Suprapubic skin (tissue), 4 donors: Measurements from ENCODE around the gene TENM3. TPM values are rescaled to one million over a fixed set of nuclear protein-coding genes. Genes with fewer than 3 reads are reported as not detected.

Source experiments
- DNase-seq, 2 donors: peaks; one replicate each; pipeline ENCODE4 v3.0.0-alpha.2; 2019; ENCODE audit warnings: low spot score in 2 of 2
- H3K27ac ChIP-seq: fragments of 200-600 bp; sonication (generic); one replicate; pipeline ENCODE4 v1.5.1; 2019
- H3K27me3 ChIP-seq: fragments of 200-600 bp; sonication (generic); one replicate; pipeline ENCODE4 v1.5.1; 2019
- H3K36me3 ChIP-seq: fragments of 200-600 bp; sonication (generic); one replicate; pipeline ENCODE4 v1.5.1; 2019
- H3K4me1 ChIP-seq: fragments of 200-600 bp; sonication (generic); one replicate; pipeline ENCODE4 v1.5.1; 2019
- H3K4me3 ChIP-seq: fragments of 200-600 bp; sonication (generic); one replicate; pipeline ENCODE4 v1.5.1; 2019; ENCODE audit warnings: mild to moderate bottlenecking
- H3K9me3 ChIP-seq: fragments of 200-600 bp; sonication (generic); one replicate; pipeline ENCODE4 v1.5.1; 2019
- CTCF ChIP-seq, 2 donors: fragments of 200-600 bp in 1 of 2; fragments of 450-650 bp in 1 of 2; sonication (generic) in 1 of 2; IDR thresholded peaks; one replicate each; pipeline ENCODE4 v1.5.1; 2016 to 2019; ENCODE audit warnings: antibody characterized with exemption in 2 of 2, mild to moderate bottlenecking in 1 of 2, moderate library complexity in 1 of 2
- EP300 ChIP-seq: sonication (generic); formaldehyde crosslinking; IDR thresholded peaks from one replicate; pipeline ENCODE4 v1.6.1; 2017; ENCODE audit warnings: antibody characterized with exemption
- POLR2A ChIP-seq, 2 donors: fragments of 450-650 bp; IDR thresholded peaks; one replicate each; pipeline ENCODE4 v1.6.1; 2017; ENCODE audit warnings: antibody characterized with exemption in 2 of 2, mild to moderate bottlenecking in 2 of 2, moderate library complexity in 2 of 2
- POLR2AphosphoS5 ChIP-seq, 3 donors: sonication (generic); formaldehyde crosslinking; IDR thresholded peaks; one replicate each; pipeline ENCODE4 v1.6.1; 2017; ENCODE audit warnings: antibody characterized with exemption in 3 of 3
- WGBS: methylation state at CpG from one replicate; pipeline ENCODE4 v1.1.5; 2018; 5-methylcytosine and 5-hydroxymethylcytosine counted together
- total RNA-seq, 4 donors: library from RNA; depleted of rRNA; stranded (reverse); fragments of >200 nt; gene quantifications; one replicate each; pipeline ENCODE4 v1.1.0, GENCODE V29; 2016

Gene TENM3
- total RNA-seq, 4 donors from 2014 or later, result 0.81 to 2.9 (median 1.8) TPM

DNA sequence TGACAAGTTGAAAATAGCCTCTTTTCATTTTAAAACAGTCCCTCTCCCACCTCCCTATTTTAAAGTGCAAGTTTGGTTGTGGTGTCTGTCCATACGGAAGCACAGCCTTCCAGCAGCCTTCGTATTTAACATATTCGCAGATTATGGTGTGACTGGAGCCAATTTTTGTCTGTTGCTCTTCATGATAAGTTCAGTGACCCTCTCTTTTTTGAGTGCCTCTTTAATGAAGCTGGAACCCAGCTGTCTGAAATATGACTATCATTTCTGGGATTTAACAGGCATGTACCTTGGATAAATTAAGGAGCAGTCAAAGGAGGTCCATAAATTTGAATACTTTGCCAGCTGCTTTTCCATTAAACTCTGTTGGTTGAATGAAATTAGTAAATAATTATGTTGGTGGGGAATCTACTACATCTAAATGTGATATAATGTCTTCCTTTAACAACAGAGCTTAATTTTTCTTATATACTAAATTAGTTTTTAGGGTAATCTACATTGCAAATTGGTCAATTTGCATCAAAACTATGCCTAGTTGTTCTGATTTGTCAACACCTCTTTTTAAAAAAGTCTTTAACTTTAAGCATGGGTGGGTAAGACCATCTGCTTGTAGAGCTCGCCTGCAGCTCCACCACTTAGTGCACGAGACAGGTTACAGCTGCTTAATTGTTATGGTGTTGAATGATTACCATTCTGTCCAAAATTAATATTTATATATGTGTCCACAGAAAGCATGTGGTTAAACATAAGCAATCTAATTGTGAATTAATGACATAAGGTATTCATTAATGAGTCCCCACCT, 457.4 kb downstream of the TENM3 start:
- H3K27ac ChIP-seq, result no peak overlapping the region
- TF ChIP-seq EP300 (no peak), CTCF (IDR thresholded peaks at IDR 0.05) (no peak), POLR2A (IDR thresholded peaks at IDR 0.05) (no peak), POLR2AphosphoS5 (IDR thresholded peaks at IDR 0.05) (no peak)
- WGBS, result 88% methylated on average over 5 of the region's 5 CpGs

GRCh38 chr4:182704077-182704476, 460.9 kb downstream of the TENM3 start:
- H3K4me3 ChIP-seq, result no peak overlapping the region
- H3K4me1 ChIP-seq, result no peaks in the 10 kb centered on the region
- no peak for DNase-seq
- H3K27ac ChIP-seq, result no peak overlapping the region
- WGBS, result 47% methylated on average over 1 of the region's 1 CpG
- H3K27me3 ChIP-seq, result no peaks in the 10 kb centered on the region
- TF ChIP-seq POLR2AphosphoS5 (IDR thresholded peaks at IDR 0.05), result no peak
- no peak for TF ChIP-seq CTCF (IDR thresholded peaks at IDR 0.05)
- TF ChIP-seq EP300, result no peak
- TF ChIP-seq POLR2A (IDR thresholded peaks at IDR 0.05), result no peak
- no peaks in the 10 kb centered on the region for H3K36me3 ChIP-seq
- no peaks in the 10 kb centered on the region for H3K9me3 ChIP-seq

More for the DNA sequence above, 457.4 kb downstream of the TENM3 start:
- Histone ChIP-seq H3K4me3 (no peak overlapping the region), H3K9me3 (no peaks in the 10 kb centered on the region), H3K36me3 (no peaks in the 10 kb centered on the region), H3K27me3 (no peaks in the 10 kb centered on the region), H3K4me1 (no peaks in the 10 kb centered on the region)
- DNase-seq, result no peak

- H3K4me3 ChIP-seq, result no peak overlapping the region
Measured at GRCh38 chr4:182704948-182705347, 461.7 kb downstream of the TENM3 start.

DNA sequence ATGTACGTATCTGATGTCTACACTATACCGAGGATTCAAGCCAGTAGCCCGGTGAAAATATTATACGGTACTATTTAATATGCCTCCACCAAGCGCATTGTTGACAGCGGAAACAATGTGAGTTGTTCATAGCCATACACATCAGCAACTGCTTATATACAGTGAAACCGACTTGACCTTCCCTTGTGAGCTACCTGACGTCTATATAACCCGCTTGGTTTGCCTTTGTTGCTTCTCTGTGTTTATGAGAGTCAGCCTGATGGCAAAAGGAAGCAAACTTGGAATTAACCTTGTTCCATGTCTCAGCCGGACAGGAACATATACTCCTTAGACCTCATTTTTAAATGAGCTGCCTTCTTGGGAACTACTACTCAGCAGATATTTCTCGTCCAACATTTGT, 462.2 kb downstream of the TENM3 start:
- Histone ChIP-seq H3K36me3 (no peaks in the 10 kb centered on the region), H3K9me3 (no peaks in the 10 kb centered on the region), H3K4me3 (no peak overlapping the region), H3K27me3 (no peaks in the 10 kb centered on the region), H3K27ac (no peak overlapping the region), H3K4me1 (no peaks in the 10 kb centered on the region)
- TF ChIP-seq POLR2AphosphoS5 (IDR thresholded peaks at IDR 0.05), result no peak
- WGBS, result 90% methylated on average over 11 of the region's 11 CpGs
- DNase-seq, result no peak

More at GRCh38 chr4:182704948-182705347, 461.7 kb downstream of the TENM3 start:
- no peaks in the 10 kb centered on the region for H3K27me3 ChIP-seq
- H3K4me1 ChIP-seq, result no peaks in the 10 kb centered on the region
- no peak overlapping the region for H3K27ac ChIP-seq
- no peak for DNase-seq
- H3K36me3 ChIP-seq, result no peaks in the 10 kb centered on the region
- TF ChIP-seq CTCF (IDR thresholded peaks at IDR 0.05), result no peak
- no peak for TF ChIP-seq EP300
- no peak for TF ChIP-seq POLR2AphosphoS5 (IDR thresholded peaks at IDR 0.05)
- TF ChIP-seq POLR2A (IDR thresholded peaks at IDR 0.05), result no peak
- 89% methylated on average over 4 of the region's 4 CpGs for WGBS
- H3K9me3 ChIP-seq, result no peaks in the 10 kb centered on the region

DNA sequence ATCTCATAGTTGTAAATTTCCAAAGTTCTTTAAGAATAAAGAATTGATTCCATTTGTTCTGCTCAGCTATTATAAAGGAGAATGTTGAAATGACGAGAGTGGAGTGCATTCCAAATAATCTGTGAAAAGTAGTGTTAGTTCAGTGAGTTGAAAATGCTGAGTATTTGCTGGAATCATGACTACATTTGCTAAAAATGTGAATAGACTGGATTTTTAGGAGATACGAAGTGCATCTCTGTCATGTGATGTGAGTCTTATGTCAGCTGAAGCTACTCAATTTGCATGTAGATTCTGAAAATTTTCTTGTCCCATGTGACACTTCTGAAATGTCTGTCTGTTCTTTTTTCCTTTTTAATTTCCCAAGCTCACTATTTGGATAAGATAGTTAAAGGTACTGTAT, 468.0 kb downstream of the TENM3 start:
- Histone ChIP-seq H3K27ac (no peak overlapping the region), H3K27me3 (no peaks in the 10 kb centered on the region), H3K9me3 (no peaks in the 10 kb centered on the region), H3K4me1 (no peaks in the 10 kb centered on the region), H3K4me3 (no peak overlapping the region), H3K36me3 (no peaks in the 10 kb centered on the region)
- TF ChIP-seq EP300 (no peak), POLR2AphosphoS5 (IDR thresholded peaks at IDR 0.05) (no peak), CTCF (IDR thresholded peaks at IDR 0.05) (no peak), POLR2A (IDR thresholded peaks at IDR 0.05) (no peak)
- WGBS, result 35% methylated on average over 2 of the region's 2 CpGs
- no peak for DNase-seq
